Epidermal melanocyte (primary cell): ENCODE results near the gene CAMTA1.

Source experiments
- DNase-seq: peaks from one replicate; pipeline ENCODE4 v3.0.0; 2011; ENCODE audit warnings: low spot score; ENCODE audit not compliant: insufficient read length

The CAMTA1 gene

DNA sequence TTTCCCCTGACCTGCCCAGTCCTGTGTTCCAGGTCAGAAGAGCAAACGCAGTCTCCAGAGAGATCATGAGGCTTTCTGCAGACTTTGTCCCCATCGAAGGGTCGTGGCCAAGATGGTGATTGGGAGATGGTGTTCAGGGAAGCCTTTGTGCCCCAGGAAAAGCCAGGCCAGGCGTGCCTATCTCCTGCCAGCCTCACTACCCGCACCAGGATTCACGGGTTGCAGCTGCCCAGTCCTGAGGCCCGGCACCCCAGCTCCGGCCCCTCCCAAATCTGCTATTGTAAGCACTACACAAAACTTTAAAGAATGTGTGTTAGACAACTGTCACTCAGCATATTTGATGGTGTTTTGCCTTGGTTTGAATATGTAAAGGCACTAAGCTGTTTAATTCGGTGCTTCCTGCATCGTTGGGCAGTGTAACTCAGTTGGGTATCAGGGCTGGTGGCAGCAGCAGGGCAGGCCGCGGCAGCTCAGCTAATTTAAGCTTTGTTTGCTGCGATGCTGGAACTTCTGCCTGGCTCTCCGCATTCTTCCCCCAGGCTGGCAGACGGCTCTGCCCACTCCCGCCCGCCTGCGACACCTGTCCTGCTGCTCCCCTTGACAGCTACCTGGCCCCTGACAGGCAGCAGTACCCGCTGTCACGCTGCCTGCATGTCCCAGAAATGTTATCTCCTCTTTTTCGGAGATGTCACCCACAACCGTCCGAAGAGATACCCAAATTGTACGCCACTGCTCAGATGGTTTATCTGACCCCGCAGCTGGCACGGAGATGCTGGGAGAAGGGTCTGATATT, 776.9 kb downstream of the CAMTA1 start:
- DNase-seq = no peak

DNA sequence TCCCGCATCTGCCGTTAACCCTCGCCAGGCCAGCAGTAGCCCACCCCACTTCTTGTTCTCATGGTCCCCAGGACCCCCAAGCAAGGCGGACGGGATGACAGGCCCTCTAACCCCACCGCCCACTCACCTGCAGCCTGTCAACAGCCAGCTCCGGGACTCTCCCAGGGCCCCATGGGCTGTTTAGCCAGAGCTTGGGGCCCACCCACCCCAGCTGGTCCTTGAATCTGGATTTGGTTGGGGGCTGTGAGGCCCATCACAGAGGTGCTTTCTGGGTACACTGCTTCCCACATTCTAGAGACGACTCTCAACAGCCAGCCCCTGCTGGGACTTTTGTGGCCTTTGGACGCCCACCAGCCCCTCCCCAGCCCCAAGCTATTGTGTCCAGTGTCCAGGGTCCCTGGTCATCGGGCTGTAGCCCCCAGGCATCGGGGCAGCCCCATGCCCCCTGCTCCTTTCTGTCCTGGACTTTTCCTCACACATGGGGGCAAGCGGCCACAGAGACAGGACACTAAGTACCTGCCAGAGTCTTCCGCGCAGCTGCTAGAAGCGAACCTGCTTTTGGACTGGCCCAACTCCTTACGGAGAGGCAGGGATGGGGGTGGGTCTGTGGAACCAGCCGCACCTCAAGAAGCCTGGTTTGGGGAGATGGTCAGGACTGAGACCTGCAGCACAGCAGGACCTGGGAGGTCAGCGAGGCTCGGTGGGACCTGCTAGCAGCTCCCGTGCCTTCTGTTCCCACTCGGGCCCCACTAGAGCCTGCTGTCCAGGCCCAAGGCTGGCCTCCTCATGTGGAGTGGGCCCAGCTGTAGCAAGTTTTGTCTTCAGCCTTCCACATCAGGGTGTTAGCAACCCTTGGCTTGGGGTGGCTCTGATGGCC, 777.7 kb downstream of the CAMTA1 start:
- DNase-seq = no peak

DNA sequence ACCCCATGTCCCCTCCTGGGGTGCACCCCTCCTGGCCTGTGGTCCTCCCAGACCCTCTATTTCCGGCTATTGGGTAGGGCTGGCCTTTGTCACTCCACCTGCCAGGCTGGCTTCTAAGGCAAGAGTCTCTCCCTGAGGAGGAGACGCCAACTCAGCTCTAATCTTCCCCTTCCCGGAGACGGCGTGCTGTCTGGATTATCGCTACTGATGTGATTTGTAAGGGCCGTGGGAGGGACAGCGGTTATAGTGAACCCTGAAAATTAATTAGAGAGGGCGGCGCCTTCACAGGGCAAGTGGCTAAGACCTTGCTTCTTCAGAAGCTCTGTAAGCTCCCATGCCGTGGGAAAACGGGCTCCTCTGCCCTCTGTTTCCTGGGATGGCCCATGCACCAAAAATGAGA, 778.9 kb downstream of the CAMTA1 start:
- no peak for DNase-seq

DNA sequence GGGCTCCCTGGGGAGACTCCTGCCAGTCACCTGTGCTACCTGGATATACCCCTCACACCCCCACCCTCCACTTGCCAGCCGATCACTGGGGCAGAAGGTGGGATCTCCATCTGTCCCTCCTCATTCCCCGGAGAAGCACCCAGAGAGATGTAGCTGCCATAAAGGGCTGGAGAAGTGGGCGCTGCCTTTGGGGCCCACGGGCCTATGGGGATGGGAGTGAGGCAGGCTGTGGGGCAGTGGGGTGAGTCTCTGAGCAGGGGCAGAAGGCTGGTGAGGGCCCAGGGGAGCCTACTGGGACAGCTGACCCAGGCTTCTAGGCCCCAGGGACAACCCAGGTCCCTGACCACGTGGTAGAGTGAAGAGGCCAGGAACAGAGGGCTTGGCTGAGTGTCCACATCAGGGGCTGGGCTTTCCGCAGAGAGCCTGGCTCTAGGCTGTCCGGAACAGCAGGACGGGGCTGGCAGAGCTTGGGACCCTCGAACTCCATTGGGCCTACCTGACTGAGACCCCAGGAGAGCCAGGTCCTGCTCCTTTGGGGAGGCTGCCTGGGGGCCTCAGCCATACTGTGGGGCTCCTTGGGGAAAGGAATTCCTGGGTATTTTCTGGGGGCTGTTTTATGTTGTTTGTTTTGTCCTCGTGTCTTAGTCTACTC, 780.0 kb downstream of the CAMTA1 start:
- no peak for DNase-seq

DNA sequence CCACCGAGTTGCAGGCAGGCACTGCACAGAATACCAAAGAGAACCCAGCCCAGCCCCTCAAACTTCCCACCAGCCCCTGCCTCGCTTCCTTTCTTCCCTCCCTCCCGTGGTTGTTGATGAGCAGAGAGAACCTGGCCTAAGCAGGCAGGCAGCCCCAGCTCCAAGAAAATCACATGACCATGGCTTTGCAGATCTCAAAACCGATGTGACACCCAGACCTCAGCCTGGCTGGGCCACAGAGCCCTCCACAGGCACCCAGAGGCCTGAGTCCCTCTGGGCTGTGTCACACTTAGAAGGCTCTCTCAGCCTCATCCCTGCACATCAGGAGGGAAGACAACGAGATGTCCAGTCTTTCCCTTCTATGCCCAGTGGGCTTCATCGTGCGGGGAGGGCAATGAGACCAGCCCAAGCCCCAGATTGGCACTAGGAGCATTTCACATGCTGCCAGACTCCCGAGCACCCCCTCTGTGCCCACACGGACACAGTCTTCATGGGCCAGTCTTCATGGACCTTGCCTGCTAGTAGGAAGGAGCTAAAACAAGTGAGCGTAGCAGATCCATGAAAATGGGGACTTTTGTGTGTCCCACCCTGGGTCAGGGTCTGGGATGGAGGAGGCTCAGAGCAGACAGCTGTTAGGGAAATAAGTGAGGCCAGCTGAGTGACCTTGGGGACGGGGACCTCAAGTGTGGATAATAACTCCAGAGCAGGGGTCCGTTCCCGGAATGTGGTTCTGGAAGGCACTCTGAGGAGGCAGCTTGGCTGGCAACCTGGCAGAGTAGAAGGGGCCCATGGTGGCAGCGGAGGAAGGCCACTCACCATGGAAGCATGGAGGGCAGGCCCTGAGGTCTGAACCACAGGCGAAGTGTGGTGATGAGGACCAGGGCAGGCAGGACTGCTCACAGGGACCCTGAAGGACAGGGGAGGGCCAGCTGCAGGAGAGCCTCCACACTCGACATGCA, 781.4 kb downstream of the CAMTA1 start:
- DNase-seq = no peak

DNA sequence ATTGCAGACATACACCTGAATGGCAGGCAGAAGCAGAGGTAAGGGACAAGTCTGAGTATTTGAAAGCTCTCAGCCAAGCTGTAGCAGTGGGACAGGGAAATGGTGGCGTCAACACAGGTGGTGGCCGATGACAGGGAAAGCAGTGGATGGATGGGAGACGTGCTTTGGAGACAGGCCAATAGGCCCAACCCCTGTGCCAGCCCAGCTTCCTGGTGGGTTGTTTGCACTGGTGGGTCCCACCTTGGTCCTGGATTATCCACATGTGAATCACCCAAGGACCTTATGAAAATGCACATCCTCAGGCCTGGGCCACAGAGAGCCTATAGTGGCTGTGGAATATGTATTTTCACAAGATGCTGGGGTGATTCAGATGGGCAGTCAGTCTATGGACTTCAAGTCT, 782.1 kb downstream of the CAMTA1 start:
- no peak for DNase-seq

DNA sequence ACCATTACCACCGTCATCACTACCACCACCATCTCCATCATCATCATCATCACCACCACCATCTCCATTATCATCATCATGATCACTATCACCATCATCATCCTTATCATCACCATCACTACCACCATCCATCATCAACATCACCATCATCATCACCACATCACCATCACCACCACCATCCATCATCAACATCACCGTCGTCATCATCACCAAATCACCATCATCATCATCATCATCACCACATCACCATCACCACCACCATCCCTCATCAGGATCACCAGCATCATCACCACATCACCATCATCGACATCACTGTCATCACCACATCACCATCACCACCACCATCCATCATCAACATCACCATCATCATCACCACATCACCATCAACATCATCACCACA, 782.8 kb downstream of the CAMTA1 start:
- no peak for DNase-seq

DNA sequence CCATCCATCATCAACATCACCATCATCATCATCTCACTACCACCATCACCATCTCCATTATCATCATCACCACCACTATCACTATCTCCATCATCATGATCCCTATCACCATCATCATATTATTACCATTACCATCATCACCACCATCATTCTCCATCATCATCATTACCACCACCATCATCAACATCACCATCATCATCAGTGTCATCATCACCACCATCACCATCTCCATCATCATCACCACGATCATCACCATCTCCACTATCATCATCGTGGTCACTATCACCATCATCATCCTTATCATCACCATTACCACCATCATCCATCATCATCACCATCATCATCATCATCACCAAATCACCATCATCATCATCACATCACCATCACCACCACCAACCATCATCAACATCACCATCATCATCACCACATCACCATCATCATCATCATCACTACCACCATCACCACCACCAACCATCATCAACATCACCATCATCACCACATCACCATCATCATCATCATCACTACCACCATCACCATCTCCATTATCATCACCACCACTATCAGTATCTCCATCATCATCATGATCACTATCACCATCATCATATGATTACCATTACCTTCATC, 783.8 kb downstream of the CAMTA1 start:
- DNase-seq = no peak

DNA sequence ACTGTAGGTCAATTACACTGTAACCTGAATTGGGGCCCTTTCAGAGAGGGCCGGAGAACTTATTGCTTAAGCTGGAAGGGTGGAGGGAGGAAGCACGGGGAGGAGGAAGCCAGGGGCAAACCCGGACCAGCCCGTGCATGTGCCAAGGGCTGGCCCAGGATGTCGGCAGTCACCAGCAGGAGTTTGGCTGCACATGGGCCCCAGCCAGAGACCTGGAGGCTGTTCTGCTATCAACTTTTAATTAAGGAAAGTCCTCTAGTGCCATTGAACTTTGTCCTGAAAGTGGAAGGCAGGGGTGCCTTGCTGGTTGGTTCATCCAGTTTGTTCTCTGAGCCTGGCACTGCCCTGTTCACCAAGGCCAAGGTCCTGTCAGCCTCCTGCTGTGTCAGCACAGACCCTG, 785.1 kb downstream of the CAMTA1 start:
- no peak for DNase-seq

DNA sequence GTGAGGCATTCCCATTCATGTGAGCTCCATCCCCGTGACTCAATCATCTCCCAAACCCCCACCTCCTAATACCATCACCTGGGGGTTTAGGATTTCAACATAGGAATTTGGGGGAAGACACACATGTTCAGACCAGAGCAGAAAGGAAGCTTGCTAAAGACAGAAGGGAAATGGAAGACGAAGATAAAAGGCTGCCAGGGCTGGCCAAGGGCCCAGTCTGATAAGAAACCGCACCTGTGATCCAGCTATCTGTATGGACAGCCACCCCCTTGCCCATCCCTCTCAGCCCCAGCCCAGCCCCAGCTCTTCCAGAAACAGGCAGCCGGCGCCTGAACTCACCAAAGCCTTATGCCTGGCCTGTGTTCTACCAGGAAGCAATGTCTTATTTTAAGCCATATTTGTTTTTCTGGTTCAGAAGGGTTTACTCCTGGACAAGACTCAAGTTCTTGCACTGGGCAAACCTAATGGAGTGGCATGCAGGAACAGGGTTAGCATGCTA, 787.4 kb downstream of the CAMTA1 start:
- DNase-seq = no peak

DNA sequence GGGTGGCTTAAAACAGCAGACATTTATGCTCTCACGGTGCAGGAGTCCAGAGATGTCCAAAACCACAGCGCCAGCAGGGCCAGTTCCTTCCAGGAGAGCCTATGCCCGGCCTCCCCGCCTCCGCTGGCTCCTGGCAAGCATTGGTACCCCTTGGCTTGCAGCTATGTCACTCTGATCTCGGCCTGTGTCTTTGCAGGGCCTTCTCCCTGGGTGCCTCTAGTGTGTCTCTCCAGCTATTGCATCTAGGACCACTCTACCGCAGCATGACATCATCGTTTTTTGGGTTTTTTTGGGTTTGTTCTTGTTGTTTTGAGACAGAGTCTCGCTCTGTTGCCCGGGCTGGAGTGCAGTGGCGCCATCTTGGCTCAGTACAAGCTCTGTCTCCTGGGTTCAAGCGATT, 788.2 kb downstream of the CAMTA1 start:
- no peak for DNase-seq

DNA sequence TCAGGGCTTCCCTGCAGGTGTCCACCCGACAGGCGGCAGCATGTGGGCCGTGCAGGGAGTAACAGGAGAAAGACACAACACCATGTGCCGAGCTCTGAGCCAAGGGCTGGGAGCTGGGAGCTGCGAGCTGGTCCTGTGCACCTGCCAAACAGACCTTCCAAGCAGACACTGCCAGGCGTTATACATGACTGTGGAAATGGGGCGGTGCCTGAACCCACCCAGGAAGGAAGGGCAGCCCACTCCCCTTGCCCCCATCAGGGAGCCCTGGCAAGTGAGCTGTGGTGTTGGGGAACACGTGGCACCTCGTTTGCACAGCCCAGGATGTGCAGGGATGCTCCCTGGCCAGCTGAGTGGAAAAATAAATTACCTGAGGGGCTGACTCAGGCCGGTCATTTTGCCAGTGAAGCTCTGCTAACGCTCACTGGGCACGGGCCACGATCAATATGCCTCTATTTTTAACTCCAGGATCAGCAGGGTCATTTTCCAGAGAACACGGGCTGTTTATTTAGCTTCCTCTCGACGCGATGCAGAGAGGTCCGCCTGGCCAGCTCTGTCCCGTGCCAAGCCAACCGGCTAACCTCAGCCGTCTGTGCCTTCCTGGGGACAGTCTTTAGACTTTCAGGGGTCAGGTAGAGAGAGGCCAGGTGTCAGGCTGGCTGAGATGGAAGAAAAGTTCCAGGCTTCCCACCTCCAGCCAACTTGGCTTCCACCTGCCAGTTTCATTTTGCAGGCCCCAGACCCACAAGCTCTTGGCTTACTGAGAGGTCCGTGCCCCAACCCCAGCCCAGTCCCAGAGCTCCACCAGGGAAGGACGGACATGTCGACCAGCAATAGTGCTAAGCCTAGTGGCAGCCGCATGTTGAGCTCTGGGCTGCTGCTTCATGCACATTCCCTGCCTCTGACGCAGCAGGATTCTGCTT, 789.1 kb downstream of the CAMTA1 start:
- DNase-seq = no peak

DNA sequence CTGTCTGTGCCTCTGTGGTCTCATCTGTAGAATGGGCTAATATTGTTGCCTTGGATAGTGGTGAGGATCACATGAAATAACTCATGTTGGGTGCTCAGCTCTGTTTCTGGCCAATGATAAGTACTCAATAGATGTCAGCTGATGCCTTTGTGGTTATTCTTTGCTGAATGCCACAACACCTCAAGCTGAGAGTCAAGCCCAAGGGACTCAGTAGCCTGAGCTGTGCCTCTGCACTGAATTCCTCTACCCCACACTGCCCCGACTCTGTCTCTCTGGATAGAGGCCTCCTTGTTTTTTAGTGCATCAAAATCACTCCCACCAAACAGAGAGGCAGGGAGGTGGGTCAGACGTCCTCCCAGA, 789.8 kb downstream of the CAMTA1 start:
- DNase-seq = no peak

DNA sequence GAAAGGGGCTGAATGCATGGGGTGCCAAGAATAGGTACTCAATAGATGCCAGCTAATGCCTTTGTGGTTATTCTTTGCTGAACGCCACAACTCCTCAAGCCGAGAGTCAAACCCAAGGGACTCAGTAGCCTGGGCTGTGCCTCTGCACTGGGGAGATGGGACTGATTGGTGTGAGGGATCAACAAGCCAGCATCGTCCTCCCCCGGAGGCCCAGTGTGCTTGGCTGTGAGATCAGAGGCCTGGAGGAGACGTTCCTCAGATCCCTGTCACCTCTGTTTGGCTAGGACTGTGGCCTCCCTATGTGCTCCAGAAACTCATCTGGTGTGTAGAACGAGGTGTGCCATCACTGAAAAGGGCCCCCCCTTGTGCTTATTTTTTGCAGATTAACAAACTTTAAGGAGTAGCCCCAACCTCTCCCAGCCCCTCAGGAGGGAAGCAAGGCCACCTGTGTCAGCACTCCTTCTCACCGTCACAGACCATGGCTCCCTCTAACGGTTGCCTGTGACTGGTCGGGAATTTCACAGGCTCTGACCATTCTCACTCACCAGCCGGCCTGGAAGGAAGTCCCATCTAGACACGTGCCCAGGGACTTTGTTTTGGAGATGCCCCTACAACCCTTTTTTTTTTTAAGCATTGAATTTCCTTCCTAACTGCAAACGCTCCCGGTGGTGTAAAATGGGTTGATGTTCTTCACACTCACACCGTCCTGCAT, 791.8 kb downstream of the CAMTA1 start:
- no peak for DNase-seq

DNA sequence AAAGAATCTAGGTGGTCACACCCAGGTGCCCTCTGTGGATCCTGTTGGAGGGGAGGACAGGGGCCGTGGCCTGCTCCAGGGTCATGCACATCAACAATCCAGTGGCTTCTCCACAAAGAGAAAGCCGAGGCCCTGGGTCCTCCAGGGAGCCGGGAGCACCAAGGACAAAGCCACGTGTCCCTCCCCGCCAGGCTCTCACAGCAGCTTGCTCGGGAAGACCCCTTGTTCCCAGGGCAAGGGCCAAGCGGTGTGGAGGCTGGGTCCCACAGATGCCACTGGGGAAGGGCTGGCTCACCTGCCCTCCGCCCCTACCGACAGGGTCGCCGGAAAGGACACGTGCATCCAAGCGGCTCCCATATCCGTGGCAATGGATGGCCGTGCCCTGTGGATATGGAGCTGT, 793.0 kb downstream of the CAMTA1 start:
- no peak for DNase-seq

DNA sequence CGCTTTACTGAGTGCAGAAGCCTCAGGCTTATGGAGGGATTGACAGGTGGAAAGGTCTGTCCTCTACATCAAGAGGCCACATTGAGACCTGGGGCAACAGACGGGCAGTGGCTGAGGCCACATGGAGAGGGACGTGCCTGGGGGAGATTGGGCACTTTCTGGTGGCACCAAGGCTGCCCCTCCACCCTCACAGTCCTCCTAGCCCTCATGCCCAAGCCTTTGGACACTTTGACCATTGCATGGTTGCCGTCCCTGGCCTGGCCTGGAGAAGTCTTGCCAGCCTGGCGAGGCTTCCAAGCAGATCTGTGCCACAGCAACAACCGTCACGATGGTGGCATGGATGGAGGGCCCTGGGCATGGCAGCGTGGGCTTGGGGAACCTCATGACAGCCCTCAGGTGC, 793.8 kb downstream of the CAMTA1 start:
- no peak for DNase-seq

DNA sequence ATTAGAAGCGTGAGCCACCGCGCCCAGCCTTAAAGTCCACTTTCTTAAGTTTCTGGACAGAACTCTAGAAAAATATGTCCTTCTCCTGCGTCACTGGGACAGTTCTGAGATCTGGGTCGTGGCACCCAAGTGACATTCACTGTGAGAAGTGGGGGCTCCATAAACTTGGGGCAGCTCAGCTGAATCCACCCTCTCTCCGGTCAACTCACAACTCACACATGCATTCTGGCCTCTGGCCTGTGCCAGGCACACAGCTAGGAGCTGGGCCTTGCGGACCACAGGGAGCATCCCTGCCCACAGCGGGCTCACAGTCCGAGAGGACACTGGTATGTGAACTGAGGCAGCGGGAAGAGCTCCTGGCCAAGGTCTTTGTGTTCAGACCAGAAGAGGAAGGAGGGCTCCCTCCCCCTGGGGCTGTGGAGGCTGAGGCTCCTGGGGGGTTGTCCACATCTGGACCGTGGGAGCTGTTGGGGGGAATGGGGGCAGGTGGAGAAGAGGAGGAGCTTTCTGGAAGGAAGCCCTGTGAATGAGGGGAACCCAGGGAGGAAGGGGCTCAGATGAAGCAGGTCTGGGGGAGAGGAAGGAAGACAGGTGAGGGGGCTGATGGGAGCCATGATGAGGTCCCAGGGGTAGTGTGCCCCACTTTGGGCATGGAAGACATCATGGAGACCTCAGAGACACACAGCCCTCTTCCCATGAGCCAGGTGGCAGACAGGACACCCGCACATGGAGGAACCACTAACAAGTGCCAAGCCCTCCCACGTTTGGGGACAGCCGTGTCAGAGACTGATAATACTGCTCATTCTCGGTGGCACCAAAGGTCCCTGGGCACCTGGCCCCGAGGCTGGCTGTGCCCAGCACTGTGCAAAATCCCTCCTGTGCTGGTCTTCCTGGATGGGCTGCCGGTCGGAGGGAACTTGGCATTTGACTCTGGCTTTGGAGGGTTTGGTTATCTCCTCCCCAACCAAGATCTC, 794.9 kb downstream of the CAMTA1 start:
- DNase-seq = no peak
